NCI-H2029 (cell line): ENCODE data around the gene VGLL2.
"Not testable (repeated sequence)": the region's sequence is repeated elsewhere in the genome, so short reads cannot be mapped to it uniquely, and the experiment has no call there.

Experiments used
- DNase-seq: peaks from one replicate; lab custom pipeline; 2025; lab: John Stamatoyannopoulos, UW

VGLL2 gene

GRCh38 chr6:117265410-117266256, at the start of gene VGLL2:
Gene VGLL2 (plus strand): TSS chr6:117265558. CDS start chr6:117265764, 206 bp downstream.
- peak; percentile 19 for DNase-seq

GRCh38 chr6:117222861-117223260, 42.5 kb upstream of the VGLL2 start:
- DNase-seq = no peak

GRCh38 chr6:117226778-117227177, 38.6 kb upstream of the VGLL2 start:
- no peak for DNase-seq

GRCh38 chr6:117227245-117227962, 38.0 kb upstream of the VGLL2 start:
- DNase-seq = no peak

- DNase-seq = no peak
Observed at GRCh38 chr6:117228202-117228601, 37.2 kb upstream of the VGLL2 start.

- DNase-seq = no peak
Observed at GRCh38 chr6:117229870-117230269, 35.5 kb upstream of the VGLL2 start.

GRCh38 chr6:117231466-117231865, 33.9 kb upstream of the VGLL2 start:
- no peak for DNase-seq

- DNase-seq = no peak
Observed at GRCh38 chr6:117232196-117232595, 33.2 kb upstream of the VGLL2 start.

- DNase-seq = no peak
Observed at GRCh38 chr6:117233145-117233544, 32.2 kb upstream of the VGLL2 start.

- no peak for DNase-seq
Observed at GRCh38 chr6:117237561-117237960, 27.8 kb upstream of the VGLL2 start.

- not testable (repeated sequence) for DNase-seq
Observed at GRCh38 chr6:117244571-117244970, 20.8 kb upstream of the VGLL2 start.

- peak; percentile 17 for DNase-seq
Observed at GRCh38 chr6:117244979-117245378, 20.4 kb upstream of the VGLL2 start.

GRCh38 chr6:117253785-117254184, 11.6 kb upstream of the VGLL2 start:
- DNase-seq = no peak

- DNase-seq = no peak
Observed at GRCh38 chr6:117262799-117263198, 2.6 kb upstream of the VGLL2 start.

GRCh38 chr6:117263353-117263927, 1.9 kb upstream of the VGLL2 start:
- no peak for DNase-seq

- DNase-seq = no peak
Observed at GRCh38 chr6:117264369-117264691, 1.0 kb upstream of the VGLL2 start.

- no peak for DNase-seq
Observed at GRCh38 chr6:117264692-117265409, 507 bp upstream of the VGLL2 start.

GRCh38 chr6:117266257-117267053, 1.1 kb downstream of the VGLL2 start:
- DNase-seq = no peak

GRCh38 chr6:117267054-117267347, 1.6 kb downstream of the VGLL2 start:
- no peak for DNase-seq

- no peak for DNase-seq
Observed at GRCh38 chr6:117267766-117268534, 2.6 kb downstream of the VGLL2 start.

GRCh38 chr6:117268924-117269323, 3.6 kb downstream of the VGLL2 start:
- no peak for DNase-seq
